GM21717 (cell line): ENCODE data around the gene DNAI4.
"Not testable (repeated sequence)": the region's sequence is repeated elsewhere in the genome, so short reads cannot be mapped to it uniquely, and the experiment has no call there.

Experiments used
- ATAC-seq: cut with Tn5 transposase; IDR thresholded peaks from one replicate; pipeline ENCODE4 v1.9.1; 2021; ENCODE audit warnings: mild to moderate bottlenecking, moderate library complexity; ENCODE audit not compliant: unreplicated experiment

The DNAI4 gene

GRCh38 chr1:66833112-66833511 lies 91.5 kb downstream of the DNAI4 start:
- ATAC-seq = no peak

- no peak for ATAC-seq
Measured at GRCh38 chr1:66831529-66832239, 93.0 kb downstream of the DNAI4 start.

GRCh38 chr1:66824771-66825170 lies 99.9 kb downstream of the DNAI4 start:
- no peak for ATAC-seq

GRCh38 chr1:66809736-66810326 lies 114.8 kb downstream of the DNAI4 start:
- no peak for ATAC-seq

- ATAC-seq = no peak
Measured at GRCh38 chr1:66809245-66809644, 115.4 kb downstream of the DNAI4 start.

- not testable (repeated sequence) for ATAC-seq
Measured at GRCh38 chr1:66795839-66796238, 128.8 kb downstream of the DNAI4 start.

- no peak for ATAC-seq
Measured at GRCh38 chr1:66791621-66792610, 132.7 kb downstream of the DNAI4 start.

- peak; percentile 96 for ATAC-seq
Measured at GRCh38 chr1:66788231-66788939, 136.3 kb downstream of the DNAI4 start.

GRCh38 chr1:66787641-66788040 lies 137.0 kb downstream of the DNAI4 start:
- peak; percentile 52 for ATAC-seq

GRCh38 chr1:66785800-66786199 lies 138.9 kb downstream of the DNAI4 start:
- ATAC-seq = not testable (repeated sequence)

GRCh38 chr1:66779475-66780078 lies 145.1 kb downstream of the DNAI4 start:
- no peak for ATAC-seq

- ATAC-seq = no peak
Measured at GRCh38 chr1:66778969-66779368, 145.7 kb downstream of the DNAI4 start.

- no peak for ATAC-seq
Measured at GRCh38 chr1:66778266-66778665, 146.4 kb downstream of the DNAI4 start.

- no peak for ATAC-seq
Measured at GRCh38 chr1:66777831-66778230, 146.8 kb downstream of the DNAI4 start.

- ATAC-seq = no peak
Measured at GRCh38 chr1:66775646-66776045, 149.0 kb downstream of the DNAI4 start.

GRCh38 chr1:66774438-66774837 lies 150.2 kb downstream of the DNAI4 start:
- ATAC-seq = no peak

GRCh38 chr1:66773227-66773626 lies 151.4 kb downstream of the DNAI4 start:
- ATAC-seq = no peak

- no peak for ATAC-seq
Measured at GRCh38 chr1:66770694-66771093, 154.0 kb downstream of the DNAI4 start.

- ATAC-seq = no peak
Measured at GRCh38 chr1:66770240-66770639, 154.4 kb downstream of the DNAI4 start.

- ATAC-seq = no peak
Measured at GRCh38 chr1:66769512-66770229, 155.0 kb downstream of the DNAI4 start.
